Parathyroid adenoma (tissue), 2 donors: ENCODE results near the gene HOXB9.

Experiments
- H2AFZ ChIP-seq: fragments of 300-600 bp; sonication (generic); one replicate; pipeline ENCODE4 v1.7.0; 2017; ENCODE audit warnings: antibody characterized with exemption, mild to moderate bottlenecking
- H3K27ac ChIP-seq: fragments of 300-600 bp; sonication (generic); one replicate; pipeline ENCODE4 v1.7.0; 2017
- H3K27me3 ChIP-seq: fragments of 300-600 bp; sonication (generic); one replicate; pipeline ENCODE4 v1.7.0; 2017; ENCODE audit warnings: low read length; ENCODE audit not compliant: control insufficient read depth, insufficient read depth
- H3K36me3 ChIP-seq: fragments of 300-600 bp; sonication (generic); one replicate; pipeline ENCODE4 v1.7.0; 2017; ENCODE audit warnings: low read length; ENCODE audit not compliant: control insufficient read depth, insufficient read depth
- H3K4me1 ChIP-seq: fragments of 300-600 bp; sonication (generic); one replicate; pipeline ENCODE4 v1.7.0; 2017; ENCODE audit warnings: control low read depth
- H3K4me2 ChIP-seq: fragments of 300-600 bp; sonication (generic); one replicate; pipeline ENCODE4 v1.7.0; 2017; ENCODE audit warnings: low read length
- H3K4me3 ChIP-seq: fragments of 300-600 bp; sonication (generic); one replicate; pipeline ENCODE4 v1.7.0; 2017; ENCODE audit warnings: low read depth, low read length
- H3K79me2 ChIP-seq: fragments of 300-600 bp; sonication (generic); one replicate; pipeline ENCODE4 v1.7.0; 2017; ENCODE audit warnings: control low read depth
- H3K9ac ChIP-seq: fragments of 300-600 bp; sonication (generic); one replicate; pipeline ENCODE4 v1.7.0; 2017; ENCODE audit warnings: mild to moderate bottlenecking
- H3K9me3 ChIP-seq: fragments of 300-600 bp; sonication (generic); one replicate; pipeline ENCODE4 v1.7.0; 2017; ENCODE audit warnings: low read length; ENCODE audit not compliant: control insufficient read depth
- TF ChIP-seq, protein P1 (sequence below): fragments of 300-600 bp; sonication (generic); IDR thresholded peaks from one replicate; pipeline ENCODE4 v1.7.0; 2017; ENCODE audit warnings: antibody characterized with exemption, mild to moderate bottlenecking
- donor health status: primary hyperparathyroidism.

HOXB9 gene

DNA sequence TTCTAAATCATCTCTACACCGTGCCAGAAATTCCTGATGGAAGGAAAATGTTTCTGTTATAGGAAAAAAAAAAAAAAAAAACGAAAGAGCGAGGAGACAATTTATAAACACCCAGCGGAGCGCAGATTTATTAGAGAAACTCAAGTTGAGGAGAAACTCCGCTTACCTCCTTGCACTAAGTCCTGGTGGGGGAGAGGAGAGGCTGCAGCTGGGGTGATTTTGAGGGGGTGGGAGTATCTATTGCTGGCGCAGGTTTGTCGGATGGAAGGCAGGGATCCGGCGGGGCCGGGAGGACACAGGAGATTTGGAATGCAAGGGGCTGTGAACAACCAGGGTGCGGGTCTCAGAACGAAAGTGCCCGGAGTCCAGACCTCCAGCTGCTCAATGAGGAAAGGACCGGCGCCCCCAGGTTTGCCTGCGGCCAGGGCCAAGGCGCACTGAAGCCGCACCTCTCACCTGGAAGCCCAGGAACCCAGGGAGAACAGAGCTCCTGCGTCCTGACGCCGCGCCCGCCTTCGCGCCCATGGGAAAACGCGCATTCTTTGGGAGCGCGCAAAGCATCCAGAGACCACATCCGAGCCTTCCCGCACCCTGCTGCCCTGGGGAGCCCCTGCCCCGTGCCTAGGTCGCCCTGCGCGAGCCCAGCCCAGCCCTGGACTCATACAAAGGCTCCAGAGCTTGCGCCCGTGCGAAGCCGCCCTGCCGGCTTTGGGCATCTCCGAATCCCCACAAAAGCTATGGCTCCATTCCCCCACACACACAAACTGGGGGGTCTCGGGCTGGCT, 8.5 kb downstream of the HOXB9 start:
- no peak overlapping the region for H2AFZ ChIP-seq
- TF ChIP-seq, protein P1, sequence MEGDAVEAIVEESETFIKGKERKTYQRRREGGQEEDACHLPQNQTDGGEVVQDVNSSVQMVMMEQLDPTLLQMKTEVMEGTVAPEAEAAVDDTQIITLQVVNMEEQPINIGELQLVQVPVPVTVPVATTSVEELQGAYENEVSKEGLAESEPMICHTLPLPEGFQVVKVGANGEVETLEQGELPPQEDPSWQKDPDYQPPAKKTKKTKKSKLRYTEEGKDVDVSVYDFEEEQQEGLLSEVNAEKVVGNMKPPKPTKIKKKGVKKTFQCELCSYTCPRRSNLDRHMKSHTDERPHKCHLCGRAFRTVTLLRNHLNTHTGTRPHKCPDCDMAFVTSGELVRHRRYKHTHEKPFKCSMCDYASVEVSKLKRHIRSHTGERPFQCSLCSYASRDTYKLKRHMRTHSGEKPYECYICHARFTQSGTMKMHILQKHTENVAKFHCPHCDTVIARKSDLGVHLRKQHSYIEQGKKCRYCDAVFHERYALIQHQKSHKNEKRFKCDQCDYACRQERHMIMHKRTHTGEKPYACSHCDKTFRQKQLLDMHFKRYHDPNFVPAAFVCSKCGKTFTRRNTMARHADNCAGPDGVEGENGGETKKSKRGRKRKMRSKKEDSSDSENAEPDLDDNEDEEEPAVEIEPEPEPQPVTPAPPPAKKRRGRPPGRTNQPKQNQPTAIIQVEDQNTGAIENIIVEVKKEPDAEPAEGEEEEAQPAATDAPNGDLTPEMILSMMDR, result no peak
- H3K4me3 ChIP-seq, result no peak overlapping the region
- H3K27ac ChIP-seq, result no peak overlapping the region
- H3K4me2 ChIP-seq, result no peak overlapping the region
- no peaks in the 10 kb centered on the region for H3K9me3 ChIP-seq
- H3K9ac ChIP-seq, result no peak overlapping the region
- H3K79me2 ChIP-seq, result no peaks in the 10 kb centered on the region
- H3K4me1 ChIP-seq, result no peaks in the 10 kb centered on the region
- peaks cover 28% of the 10 kb centered on the region for H3K27me3 ChIP-seq
- no peaks in the 10 kb centered on the region for H3K36me3 ChIP-seq

DNA sequence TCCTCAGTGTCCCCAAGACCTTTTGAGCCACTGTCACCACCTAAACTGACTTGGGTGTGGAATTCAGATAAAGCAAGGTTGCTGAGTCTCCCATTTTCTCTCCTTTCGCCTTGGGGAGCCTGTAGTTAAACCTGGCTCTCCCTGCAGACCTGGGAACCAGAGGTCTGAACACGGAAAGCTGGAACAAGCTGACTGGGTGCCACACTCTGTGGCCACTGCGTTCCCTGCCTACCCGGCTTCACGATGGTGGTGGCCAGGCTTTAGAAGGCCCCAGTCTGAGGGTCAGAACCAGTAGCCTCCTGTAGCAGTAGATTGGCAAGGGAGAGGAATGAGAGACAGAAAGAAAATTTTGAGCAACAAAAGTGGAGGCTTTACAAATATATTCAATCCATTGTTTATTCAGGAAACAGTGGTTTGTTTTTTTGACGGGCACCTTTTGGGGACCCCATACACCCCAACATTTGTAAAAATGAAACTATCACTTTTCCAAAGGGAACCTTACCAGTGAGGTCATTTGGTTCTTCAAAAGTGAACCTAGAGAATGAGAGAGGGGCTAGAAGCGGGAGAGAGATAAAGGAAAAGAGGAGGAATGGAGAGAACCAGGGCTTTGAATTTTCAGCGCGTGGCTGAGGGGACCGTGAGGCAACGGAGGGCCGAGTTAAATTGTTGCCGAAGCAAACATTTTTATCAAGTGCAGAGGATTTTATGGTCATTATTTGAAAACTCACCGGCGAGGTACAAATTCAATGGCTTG, 9.3 kb downstream of the HOXB9 start:
- no peak overlapping the region for H3K27ac ChIP-seq
- no peak overlapping the region for H3K4me3 ChIP-seq
- no peak overlapping the region for H3K9ac ChIP-seq
- no peak overlapping the region for H2AFZ ChIP-seq
- H3K27me3 ChIP-seq, result peaks cover 27% of the 10 kb centered on the region
- TF ChIP-seq, protein P1, result no peak
- no peaks in the 10 kb centered on the region for H3K4me1 ChIP-seq
- no peaks in the 10 kb centered on the region for H3K36me3 ChIP-seq
- no peaks in the 10 kb centered on the region for H3K9me3 ChIP-seq
- H3K4me2 ChIP-seq, result no peak overlapping the region
- H3K79me2 ChIP-seq, result no peaks in the 10 kb centered on the region

DNA sequence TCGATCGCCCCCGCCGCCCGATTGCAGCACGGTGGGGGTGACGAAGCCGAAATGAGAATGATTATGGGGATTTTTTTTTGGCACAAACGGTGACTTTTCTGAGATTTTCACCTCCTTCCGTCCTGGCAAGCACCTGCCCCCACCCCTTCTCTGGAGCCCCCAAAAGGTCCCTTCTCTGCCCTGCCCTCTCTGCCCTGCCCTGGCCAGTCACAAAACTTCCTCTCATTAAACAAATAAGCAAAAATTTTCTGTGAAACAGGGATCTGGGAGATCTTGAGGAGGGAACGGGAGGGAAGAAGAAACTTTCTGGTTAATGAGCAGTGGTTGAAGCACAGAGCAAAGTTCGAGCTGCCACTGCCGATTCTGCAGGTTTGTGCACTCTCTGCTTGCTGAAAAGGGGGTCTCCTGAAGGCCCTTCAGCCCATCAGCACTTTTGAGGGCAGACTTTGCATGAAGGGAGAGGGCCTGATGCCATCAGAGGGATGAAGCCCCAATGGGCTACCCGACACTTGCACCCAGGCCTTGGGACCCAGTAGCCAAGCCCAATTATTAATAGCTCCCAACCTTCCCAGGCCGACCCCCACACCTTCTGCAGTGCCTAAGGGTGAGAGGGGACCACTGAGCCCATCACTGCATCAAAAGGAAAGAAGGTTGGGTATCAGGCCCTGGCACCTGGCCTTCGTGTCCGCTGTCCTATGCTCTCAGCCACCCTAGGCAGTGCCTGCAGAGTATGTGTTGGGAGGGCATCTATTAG, 10.0 kb downstream of the HOXB9 start:
- H3K36me3 ChIP-seq, result no peaks in the 10 kb centered on the region
- no peak overlapping the region for H3K4me2 ChIP-seq
- no peak overlapping the region for H3K27ac ChIP-seq
- no peak overlapping the region for H3K4me3 ChIP-seq
- no peaks in the 10 kb centered on the region for H3K9me3 ChIP-seq
- H3K79me2 ChIP-seq, result no peaks in the 10 kb centered on the region
- H3K4me1 ChIP-seq, result no peaks in the 10 kb centered on the region
- no peak overlapping the region for H2AFZ ChIP-seq
- H3K27me3 ChIP-seq, result peaks cover 27% of the 10 kb centered on the region
- TF ChIP-seq, protein P1, result no peak
- H3K9ac ChIP-seq, result no peak overlapping the region

DNA sequence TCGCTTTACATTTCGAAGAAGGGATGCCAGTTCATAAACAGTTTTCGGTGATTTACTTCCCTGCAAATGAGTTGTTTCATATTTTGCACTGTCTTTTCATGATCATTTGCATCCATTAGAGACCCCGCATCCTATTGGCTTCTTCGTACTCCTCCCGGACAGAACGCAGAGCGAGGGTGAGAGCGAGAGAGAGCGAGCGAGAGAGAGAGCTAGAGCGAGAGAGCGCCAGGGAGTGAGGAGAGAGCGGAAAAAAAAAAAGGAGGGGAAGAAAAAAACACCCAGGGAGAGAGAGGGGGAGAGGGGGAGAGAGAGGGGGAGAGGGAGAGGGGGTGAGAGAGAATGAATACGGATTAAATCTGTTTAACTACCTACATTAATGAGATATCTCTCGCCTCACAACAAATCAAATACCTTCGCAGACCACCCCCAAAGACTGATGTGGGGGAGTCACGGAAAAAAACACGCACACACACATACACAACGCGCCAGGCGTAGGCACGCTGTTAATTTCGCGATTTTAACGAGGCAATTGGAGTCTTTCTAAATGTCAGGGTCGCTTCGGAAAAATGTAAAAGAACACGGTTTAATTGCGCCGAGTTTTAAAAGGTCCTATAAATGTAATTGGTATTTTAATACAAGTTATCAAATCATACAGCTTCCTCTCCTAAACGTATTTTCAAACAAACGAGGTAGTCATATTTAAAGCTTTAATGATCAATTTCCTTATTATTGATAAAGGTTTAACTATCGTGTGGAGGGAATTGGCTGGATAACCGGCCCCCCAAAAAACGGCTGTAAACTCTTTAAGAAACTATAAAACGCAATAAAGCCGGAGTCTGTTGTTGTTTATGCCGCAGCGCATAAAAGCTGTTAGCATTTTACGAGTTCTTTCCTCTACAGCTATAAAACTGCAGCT, 10.9 kb downstream of the HOXB9 start, which contains the start of gene HOXB8:
Gene HOXB8, minus strand, starts transcription at position 246 of the 916 bp plus-strand sequence. CDS start 588 bp downstream, outside the sequence.
- no peak within 1 kb of the TSS for H3K27ac ChIP-seq
- H3K9me3 ChIP-seq, result no peaks in the 10 kb centered on the region
- H3K36me3 ChIP-seq, result no peaks in the 10 kb centered on the region
- H3K9ac ChIP-seq, result no peak within 1 kb of the TSS
- TF ChIP-seq, protein P1, result no peak
- H2AFZ ChIP-seq, result no peak within 1 kb of the TSS
- H3K79me2 ChIP-seq, result no peaks in the 10 kb centered on the region
- H3K4me3 ChIP-seq, result no peak within 1 kb of the TSS
- H3K27me3 ChIP-seq, result peaks cover 23% of the 10 kb centered on the region
- H3K4me1 ChIP-seq, result no peaks in the 10 kb centered on the region
- no peak within 1 kb of the TSS for H3K4me2 ChIP-seq
